ENCODE data around the gene UNC45A.
"Not testable (repeated sequence)": the region's sequence is repeated elsewhere in the genome, so short reads cannot be mapped to it uniquely, and the experiment has no call there.

Gene UNC45A

GRCh38 chr15:90918034-90918788, 16.9 kb upstream of the UNC45A start:
- DNase-seq (ENCODE audit: low read depth, low spot score), result no peak

DNA sequence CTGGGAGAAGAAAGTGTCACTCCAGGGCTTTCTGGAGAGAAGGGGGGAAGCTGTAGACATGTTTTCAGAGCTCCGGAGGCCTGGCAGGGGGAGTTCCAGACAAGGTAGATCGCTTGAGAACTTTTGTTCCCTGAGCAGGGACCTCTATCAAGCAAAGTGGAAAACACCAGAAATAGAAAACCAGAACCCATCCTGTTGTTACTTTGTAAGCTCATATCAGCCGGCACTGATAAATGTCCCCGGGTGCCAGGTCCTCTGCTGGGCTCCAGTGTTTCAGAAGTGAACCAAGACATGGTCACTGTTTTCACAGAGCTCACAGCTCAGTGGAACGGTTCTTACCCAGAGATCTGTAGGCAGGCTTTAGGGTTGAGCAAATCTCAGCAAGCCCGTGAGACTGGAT, 16.2 kb upstream of the UNC45A start:
- DNase-seq (ENCODE audit: low read depth, low spot score), result no peak

GRCh38 chr15:90921887-90922286, 13.2 kb upstream of the UNC45A start:
- no peak for DNase-seq (ENCODE audit: low read depth, low spot score)

DNA sequence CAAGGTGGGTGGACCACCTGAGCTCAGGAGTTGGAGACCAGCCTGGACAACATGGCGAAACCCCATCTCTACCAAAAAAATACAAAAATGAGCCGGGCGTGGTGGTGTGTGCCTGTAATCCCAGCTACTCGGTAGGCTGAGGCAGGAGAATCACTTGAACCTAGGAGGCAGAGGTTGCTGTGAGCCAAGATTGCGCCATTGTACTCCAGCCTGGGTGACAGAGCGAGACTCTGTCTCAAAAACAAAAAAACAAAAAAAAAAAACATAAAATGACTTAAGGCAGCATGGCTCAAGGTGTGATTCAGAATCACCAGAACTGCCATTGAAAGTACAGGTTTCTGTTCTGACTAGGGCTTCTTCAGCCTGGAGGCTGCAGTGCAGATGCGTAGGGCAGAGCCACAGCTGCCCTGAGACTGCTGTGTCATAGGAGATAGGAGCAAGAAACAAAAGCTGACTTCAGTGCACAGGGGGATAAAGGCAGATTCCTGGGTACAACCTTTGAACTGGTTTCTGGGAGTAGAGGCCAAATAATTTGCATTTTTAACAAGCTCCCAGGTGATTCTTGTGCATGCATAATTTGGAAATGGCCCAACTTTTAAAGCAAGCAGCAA, 12.3 kb upstream of the UNC45A start:
- not testable (repeated sequence) for DNase-seq (ENCODE audit: low read depth, low spot score)

DNA sequence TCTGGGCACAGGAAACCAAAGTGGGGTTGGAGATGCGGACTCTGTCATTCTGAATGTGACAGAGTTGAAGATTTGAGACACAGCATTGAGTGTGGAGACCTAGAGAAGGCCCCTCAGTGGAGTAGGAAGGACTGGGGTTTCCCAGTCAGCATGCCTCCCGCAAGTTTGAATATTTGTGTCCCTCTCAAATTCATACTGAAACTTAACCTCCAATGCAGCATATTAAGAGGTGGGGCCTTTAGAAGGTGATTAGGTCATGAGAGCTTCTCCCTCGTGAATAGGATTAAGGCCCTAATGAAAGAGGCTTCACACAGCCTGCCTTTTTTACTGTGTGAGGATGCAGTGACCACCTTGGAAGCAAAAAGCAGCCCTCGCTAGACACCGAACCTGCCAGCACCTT, 10.7 kb upstream of the UNC45A start:
- DNase-seq (ENCODE audit: low read depth, low spot score), result no peak

DNA sequence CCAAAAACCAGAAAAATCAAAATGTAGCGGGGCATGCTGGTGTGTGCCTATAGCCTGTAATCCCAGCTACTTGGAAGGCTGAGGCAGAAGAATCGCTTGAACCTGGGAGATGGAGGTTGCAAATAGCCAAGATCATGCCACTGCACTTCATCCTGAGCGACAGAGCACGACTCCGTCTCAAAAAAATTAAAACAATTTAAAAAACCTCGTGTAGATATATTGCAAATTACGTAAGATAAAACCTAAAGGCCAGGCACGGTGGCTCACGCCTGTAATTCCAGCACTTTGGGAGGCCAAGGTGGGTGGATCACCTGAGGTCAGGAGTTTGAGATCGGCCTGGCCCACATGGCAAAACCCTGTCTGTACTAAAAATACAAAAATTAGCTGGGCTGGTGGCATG, 8.3 kb upstream of the UNC45A start:
- not testable (repeated sequence) for DNase-seq (ENCODE audit: low read depth, low spot score)

DNA sequence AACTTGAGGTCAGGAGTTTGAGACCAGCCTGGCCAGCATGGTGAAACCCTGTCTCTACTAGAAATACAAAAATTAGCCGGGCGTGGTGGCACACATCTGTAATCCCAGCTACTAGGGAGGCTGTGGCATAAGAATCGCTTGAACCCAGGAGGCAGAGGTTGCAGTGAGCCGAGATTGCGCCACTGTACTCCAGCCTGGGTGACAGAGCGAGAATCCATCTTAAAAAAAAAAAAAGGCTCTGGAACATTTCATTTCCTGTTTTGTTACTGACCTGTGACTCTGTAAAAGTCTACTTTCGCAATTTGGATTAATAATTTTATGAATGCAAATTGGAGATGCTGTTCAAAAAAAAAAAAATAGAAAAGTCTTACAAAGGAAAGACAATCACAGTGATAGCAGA, 7.0 kb upstream of the UNC45A start:
- not testable (repeated sequence) for DNase-seq (ENCODE audit: low read depth, low spot score)

DNA sequence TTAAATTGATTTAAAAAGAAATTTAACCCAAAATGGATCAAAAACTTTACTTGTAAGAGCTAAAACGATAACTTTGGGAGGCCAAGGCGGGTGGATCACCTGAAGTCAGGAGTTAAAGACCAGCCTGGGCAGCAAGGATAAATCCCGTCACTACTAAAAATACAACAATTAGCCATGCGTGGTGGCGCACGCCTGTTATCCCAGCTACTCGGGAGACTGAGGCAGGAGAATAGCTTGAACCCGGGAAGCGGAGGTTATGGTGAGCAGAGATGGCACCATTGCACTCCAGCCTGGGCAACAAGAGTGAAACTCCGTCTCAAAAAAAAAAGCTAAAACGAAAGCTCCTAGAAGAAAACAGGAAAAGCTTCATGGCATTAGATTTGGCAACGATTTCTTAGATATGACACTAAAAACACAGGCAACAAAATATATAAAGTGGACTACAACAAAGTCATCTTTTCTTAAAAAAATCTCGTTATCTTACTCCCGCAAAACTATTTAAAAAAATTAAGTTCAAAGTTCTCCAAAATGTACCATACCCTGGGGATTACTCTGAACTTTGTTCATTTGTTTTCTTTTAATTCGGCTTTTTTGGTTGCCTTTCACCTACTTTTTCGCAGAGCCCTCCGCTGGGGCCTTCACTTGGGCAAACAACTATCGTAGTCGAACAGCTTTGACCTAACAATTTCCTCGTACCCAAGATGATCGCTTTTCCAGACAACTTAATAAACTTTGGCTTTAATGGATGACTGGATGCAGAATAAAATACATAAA, 5.7 kb upstream of the UNC45A start:
- DNase-seq (ENCODE audit: low read depth, low spot score), result no peak

- DNase-seq (ENCODE audit: low read depth, low spot score), result no peak
Measured at GRCh38 chr15:90930861-90931574, 4.1 kb upstream of the UNC45A start.

DNA sequence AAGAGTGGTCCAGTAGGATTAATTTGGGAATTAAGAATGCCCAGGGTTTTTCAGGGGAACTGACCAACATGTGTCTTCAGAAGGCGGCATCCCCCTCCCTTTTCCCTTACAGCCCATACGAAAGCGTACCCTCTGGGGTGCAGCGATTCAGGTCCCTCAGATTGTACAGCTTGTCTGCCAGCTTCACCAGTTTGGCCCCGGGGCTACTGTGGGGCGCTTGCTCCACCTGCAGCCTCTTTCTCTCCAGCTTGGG, 3.6 kb upstream of the UNC45A start:
- DNase-seq (ENCODE audit: low read depth, low spot score), result no peak

DNA sequence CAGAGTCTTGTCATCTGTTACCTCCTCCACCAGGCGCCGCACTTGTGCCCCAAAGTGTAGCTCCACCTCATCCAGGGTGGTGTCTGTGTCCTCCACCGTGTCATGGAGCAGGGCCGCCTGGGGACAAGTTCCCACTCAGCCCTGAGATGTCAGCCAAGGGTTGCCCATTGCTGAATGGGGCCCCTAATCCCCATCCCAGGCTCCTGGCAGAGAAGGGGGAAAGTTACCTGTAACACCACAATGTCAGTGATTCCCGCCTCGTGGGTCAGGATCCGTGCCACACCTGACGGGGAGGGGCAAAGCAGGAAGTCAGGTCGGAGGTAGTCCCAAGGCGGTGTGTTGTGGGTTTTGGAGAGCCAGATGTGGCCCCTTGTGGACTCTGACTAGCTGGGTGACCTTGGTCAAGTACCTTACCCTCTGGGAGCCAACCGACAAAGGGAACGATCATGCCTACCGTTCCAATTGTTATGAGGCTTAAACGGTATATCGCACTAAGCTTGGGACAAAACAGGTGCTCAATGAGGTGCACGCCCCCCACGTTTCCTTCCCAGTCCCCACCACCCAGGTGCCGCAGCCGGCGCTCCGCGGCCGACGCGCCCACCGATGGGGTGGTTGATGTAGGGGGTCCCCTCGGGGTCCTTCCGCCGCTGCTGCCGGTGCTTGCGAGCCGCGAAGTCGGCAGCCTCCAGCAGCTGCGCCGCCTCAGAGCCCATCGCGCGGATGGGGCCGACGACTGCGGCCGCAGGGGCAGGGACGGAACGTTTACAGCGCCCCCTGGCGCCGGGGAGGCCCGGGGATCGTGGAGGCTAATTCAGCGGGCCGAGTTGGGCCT, 3.0 kb upstream of the UNC45A start, which contains the start of gene HDDC3:
HDDC3 (minus strand) TSS at position 722 of the 832 bp plus-strand sequence; CDS start at position 713, 9 bp downstream.
- peak; percentile 80 for DNase-seq (ENCODE audit: low read depth, low spot score)

DNA sequence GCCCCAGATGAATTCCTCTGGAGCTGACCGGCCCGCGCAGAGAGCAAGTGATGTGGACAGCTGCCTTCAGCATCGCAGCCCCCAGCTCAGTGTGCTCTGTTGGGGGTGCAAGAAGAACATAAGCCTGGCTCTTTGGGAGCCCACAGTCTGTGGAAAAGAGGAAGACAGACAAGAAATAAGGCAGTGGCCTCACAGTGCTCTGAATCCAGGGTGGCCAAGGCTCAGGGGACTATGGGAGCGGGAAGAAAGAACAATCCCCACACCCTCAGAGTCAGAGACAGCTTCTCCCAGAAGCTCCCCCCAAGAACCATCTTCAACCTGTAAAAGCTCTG, 2.5 kb upstream of the UNC45A start:
- no peak for DNase-seq (ENCODE audit: low read depth, low spot score)

GRCh38 chr15:90933301-90933700, 1.8 kb upstream of the UNC45A start:
- DNase-seq (ENCODE audit: low read depth, low spot score), result no peak

DNA sequence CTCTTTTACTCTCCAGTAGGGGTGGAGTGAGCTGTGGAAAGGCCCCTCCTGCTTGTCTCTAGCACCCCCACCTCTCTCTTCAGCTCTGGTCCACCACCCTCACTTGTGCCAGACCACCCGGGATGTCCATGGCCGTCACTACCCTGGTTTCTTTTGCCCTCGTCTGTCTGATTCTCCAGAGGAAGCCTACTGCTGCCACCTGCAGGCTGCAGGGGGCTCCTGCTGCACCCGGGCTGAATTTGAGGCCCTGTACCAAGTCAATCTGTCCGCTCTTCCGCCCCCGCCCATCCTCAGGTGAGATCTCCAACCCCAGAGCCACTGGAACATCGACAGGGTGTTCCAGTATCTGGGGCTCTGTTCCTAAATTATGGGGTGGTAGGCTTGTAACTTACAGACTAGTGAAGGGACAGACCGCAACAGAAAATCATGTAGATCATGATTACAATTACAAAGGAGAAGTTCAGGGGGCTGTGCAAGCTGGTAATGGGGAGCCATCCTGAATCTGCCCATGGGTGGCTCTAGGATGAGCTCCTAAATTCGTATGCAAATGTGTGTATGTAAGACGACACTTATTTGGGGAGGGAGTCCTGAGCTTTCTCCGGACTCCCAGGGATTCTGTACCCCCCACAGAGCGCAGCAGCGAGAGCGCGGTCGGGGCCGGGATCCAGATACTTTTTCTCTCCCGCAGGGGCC, 683 bp upstream of the UNC45A start:
- DNase-seq (ENCODE audit: low read depth, low spot score), result peak; percentile 70

- DNase-seq (ENCODE audit: low read depth, low spot score), result no peak
Measured at GRCh38 chr15:90936823-90937222, 1.7 kb downstream of the UNC45A start.

GRCh38 chr15:90938261-90938660, 3.2 kb downstream of the UNC45A start:
- no peak for DNase-seq (ENCODE audit: low read depth, low spot score)

DNA sequence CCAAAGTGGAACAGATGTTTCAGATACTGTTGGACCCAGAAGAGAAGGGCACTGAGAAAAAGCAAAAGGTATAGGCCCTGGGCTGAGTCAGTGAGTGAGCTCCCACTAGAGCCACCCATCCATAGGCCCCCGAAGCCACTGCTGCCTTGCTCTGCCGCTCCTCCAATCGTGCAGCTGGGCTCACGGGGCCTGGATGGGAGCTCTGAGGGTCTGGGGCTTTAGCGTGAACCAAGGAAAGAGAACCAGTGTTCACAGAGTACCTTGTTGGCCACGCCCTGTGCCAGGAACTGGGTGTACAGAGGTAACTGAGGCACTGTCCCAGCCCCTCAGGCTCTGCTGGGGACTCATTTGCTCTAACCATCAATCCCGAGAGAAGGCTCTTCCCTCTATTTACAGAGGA, 4.7 kb downstream of the UNC45A start:
- DNase-seq (ENCODE audit: low read depth, low spot score), result no peak

DNA sequence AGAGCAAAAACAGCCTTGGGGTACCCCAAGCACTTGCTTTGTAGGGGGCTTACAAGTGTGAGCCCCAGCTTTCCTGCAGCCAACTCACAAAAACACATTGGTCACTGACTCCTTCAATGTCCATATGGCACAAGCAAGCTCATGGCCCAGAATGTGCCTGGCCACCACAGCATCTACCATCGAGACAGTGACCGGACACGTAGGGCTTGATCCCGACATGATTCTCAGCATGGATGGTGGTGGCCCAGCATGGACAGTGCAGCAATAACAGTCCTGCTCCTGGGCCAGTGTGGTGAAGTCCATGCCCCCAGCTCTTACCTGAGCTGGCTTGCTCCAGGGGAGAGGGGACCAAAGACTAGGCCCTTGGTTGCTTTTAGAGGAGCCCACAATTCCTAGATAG, 6.0 kb downstream of the UNC45A start:
- no peak for DNase-seq (ENCODE audit: low read depth, low spot score)

GRCh38 chr15:90942354-90943120, 7.5 kb downstream of the UNC45A start:
- DNase-seq (ENCODE audit: low read depth, low spot score), result no peak

DNA sequence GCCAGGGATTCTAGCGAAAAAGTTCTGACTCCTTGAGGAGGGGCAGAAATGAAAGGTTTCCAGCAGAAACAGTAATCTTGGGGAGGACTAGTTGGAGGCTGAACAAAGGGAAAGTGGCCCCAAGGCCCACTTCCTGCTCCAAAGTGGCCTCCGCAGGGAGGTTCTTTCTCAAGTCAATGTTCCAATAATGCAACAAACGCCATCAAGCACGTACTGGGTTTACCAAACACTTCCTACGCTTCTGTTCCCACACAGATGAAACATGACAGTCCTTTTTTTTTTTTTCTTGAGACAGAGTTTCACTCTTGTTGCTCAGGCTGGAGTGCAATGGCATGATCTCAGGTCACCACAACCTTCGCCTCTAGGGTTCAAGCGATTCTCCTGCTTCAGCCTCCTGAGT, 10.0 kb downstream of the UNC45A start:
- no peak for DNase-seq (ENCODE audit: low read depth, low spot score)
